Heart left ventricle (tissue), 13 donors: ENCODE results near the gene SEMA6A.

ENCODE experiments used
- POLR2A ChIP-seq, 2 donors: fragments of 450-650 bp; IDR thresholded peaks; one replicate each; pipeline ENCODE4 v1.6.1; 2017; ENCODE audit warnings: antibody characterized with exemption in 2 of 2, mild to moderate bottlenecking in 2 of 2, moderate library complexity in 2 of 2
- TF ChIP-seq, protein P1 (sequence below), 12 donors: fragments of 200-600 bp; sonication (generic) in 4 of 12; IDR thresholded peaks; one replicate each; pipeline versions ENCODE4 v1.5.0 to v1.8.0; 2018 to 2022; ENCODE audit warnings: antibody characterized with exemption in 12 of 12, mild to moderate bottlenecking in 5 of 12
- donor health status: ischemic (EF 13 %, LVEDD 7.1; RV severe dilation, severe dysfunction).
- donor health status: DM: no; HTN: yes; CAD: no.
- donor health status: DM: no; HTN: no; CAD: no.
- donor health status: ischemic (EF 25% LVEDD 6.9; RV normal size, moderate dysfunction).
- donor health status: ischemic (EF 25% LVEDD 5.7; RV mildly dilated, moderate dysfunction).
- donor health status: ischemic (EF 35%, LVEDD 5.7; RV mildly dilated, moderate dysfunction).
- donor health status: nonischemic (EF 11% LVEDD 7.7; RV severe dilation, severe dysfunction).
- donor health status: DM: yes; HTN: yes; CAD: no.
- donor health status: PGD.
- donor health status: ischemic (EF 29% LVEDD 5.4; RV normal size, mild dysfunction).
- donor health status: nonischemic (EF 23%, LVEDD 6.1; RV moderate dilation, normal function).

DNA sequence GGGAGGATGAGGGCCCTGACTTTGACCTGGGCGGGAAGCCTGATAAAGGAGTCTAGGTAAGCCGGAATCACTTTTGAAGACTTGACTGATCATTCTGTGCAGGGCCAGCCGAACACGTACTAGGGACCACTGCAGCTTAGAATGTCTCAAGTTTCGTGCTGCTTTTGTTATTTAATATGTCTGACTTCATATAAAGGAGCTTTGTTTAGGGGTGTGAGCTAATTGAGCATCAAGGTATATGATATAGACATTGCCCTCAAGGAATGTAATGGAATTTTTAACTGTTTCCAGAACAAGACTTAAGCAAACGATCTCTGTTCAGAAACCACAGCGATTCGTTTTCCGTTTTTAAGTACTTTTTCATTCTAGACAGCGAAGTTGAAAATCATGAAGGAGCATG lies 173.0 kb downstream of the SEMA6A start:
- TF ChIP-seq, protein P1, sequence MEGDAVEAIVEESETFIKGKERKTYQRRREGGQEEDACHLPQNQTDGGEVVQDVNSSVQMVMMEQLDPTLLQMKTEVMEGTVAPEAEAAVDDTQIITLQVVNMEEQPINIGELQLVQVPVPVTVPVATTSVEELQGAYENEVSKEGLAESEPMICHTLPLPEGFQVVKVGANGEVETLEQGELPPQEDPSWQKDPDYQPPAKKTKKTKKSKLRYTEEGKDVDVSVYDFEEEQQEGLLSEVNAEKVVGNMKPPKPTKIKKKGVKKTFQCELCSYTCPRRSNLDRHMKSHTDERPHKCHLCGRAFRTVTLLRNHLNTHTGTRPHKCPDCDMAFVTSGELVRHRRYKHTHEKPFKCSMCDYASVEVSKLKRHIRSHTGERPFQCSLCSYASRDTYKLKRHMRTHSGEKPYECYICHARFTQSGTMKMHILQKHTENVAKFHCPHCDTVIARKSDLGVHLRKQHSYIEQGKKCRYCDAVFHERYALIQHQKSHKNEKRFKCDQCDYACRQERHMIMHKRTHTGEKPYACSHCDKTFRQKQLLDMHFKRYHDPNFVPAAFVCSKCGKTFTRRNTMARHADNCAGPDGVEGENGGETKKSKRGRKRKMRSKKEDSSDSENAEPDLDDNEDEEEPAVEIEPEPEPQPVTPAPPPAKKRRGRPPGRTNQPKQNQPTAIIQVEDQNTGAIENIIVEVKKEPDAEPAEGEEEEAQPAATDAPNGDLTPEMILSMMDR (IDR thresholded peaks at IDR 0.05), result no peak
- TF ChIP-seq POLR2A (IDR thresholded peaks at IDR 0.05), result no peak
